IMR-90 (cell line): Measurements from ENCODE around the gene ANAPC5. TPM values are rescaled to one million over a fixed set of nuclear protein-coding genes. Genes with fewer than 3 reads are reported as not detected.

Experiments used
- ATAC-seq: fragments of 200-7000 bp; cut with Tn5 transposase; 2 replicates; pipeline ENCODE4 v1.9.1; 2020; ENCODE audit warnings: low read depth, mild to moderate bottlenecking, moderate library complexity
- BruUV-seq: library from RNA; stranded (reverse); fragments of 400-500 nt; replicated peaks from 2 replicates; lab custom pipeline; 2021; lab: Mats Ljungman, UMichigan
- CTCF ChIA-PET: fragments of 300-600 bp; formaldehyde crosslinking; extraction: SDS; loops from one replicate; lab custom pipeline; 2021; ENCODE audit warnings: antibody characterized with exemption; lab: Yijun Ruan, JAX
- POLR2A ChIA-PET: fragments of 300-600 bp; sonication (Branson Sonifier 250); formaldehyde crosslinking; loops from one replicate; lab custom pipeline; 2022; ENCODE audit warnings: antibody characterized with exemption; ENCODE audit not compliant: unreplicated experiment; lab: Charles Lee
- DNase-seq: peaks from one replicate; pipeline ENCODE4 v3.0.0; 2013
- H2AFZ ChIP-seq: replicated peaks from 2 replicates; pipeline ENCODE3; 2013; ENCODE audit warnings: low read length, mild to moderate bottlenecking; ENCODE audit not compliant: poor library complexity
- H2AK5ac ChIP-seq: 2 replicates; pipeline ENCODE4 v1.6.1; 2013; ENCODE audit warnings: low read depth, low read length, inconsistent platforms
- H2AK9ac ChIP-seq: replicated peaks from 2 replicates; pipeline ENCODE3; 2013; ENCODE audit warnings: mild to moderate bottlenecking, low read depth, low read length, moderate library complexity; ENCODE audit not compliant: poor library complexity
- H2BK120ac ChIP-seq: 2 replicates; pipeline ENCODE4 v1.6.1; 2013; ENCODE audit warnings: low read depth, low read length, inconsistent platforms
- H2BK15ac ChIP-seq: 3 replicates; pipeline ENCODE4 v1.6.1; 2013; ENCODE audit warnings: low read depth, low read length, inconsistent platforms
- H2BK20ac ChIP-seq: 2 replicates; pipeline ENCODE4 v1.6.1; 2013; ENCODE audit warnings: low read depth, mild to moderate bottlenecking, inconsistent platforms, low read length, moderate library complexity
- H2BK5ac ChIP-seq: 2 replicates; pipeline ENCODE4 v1.6.1; 2013; ENCODE audit warnings: mild to moderate bottlenecking, low read depth, low read length, inconsistent platforms; ENCODE audit not compliant: poor library complexity, severe bottlenecking
- H3K14ac ChIP-seq: replicated peaks from 2 replicates; pipeline ENCODE4 v1.6.1; 2013; ENCODE audit warnings: low read depth, low read length, inconsistent platforms
- H3K18ac ChIP-seq: 2 replicates; pipeline ENCODE4 v1.6.1; 2013; ENCODE audit warnings: low read depth, low read length, control low read depth
- H3K23ac ChIP-seq: 2 replicates; pipeline ENCODE4 v1.6.1; 2013; ENCODE audit warnings: low read depth, low read length, inconsistent platforms
- H3K27ac ChIP-seq: 2 replicates; pipeline ENCODE4 v1.5.1; 2013; ENCODE audit warnings: mild to moderate bottlenecking, control low read depth, low read length; ENCODE audit not compliant: insufficient read depth
- H3K27me3 ChIP-seq: 2 replicates; pipeline ENCODE4 v1.6.1; 2013; ENCODE audit warnings: low read length; ENCODE audit not compliant: control insufficient read depth, insufficient read depth
- H3K36me3 ChIP-seq: 2 replicates; pipeline ENCODE4 v1.6.1; 2013; ENCODE audit warnings: low read length, mixed read lengths; ENCODE audit not compliant: control insufficient read depth, insufficient read depth
- H3K4ac ChIP-seq: 2 replicates; pipeline ENCODE4 v1.6.1; 2013; ENCODE audit warnings: low read depth, low read length, inconsistent platforms
- H3K4me1 ChIP-seq: 2 replicates; pipeline ENCODE4 v1.6.1; 2013; ENCODE audit warnings: low read length, mixed read lengths; ENCODE audit not compliant: control insufficient read depth, insufficient read depth
- H3K4me2 ChIP-seq: 2 replicates; pipeline ENCODE4 v1.6.1; 2013; ENCODE audit warnings: low read depth, mild to moderate bottlenecking, control low read depth, low read length, moderate library complexity
- H3K4me3 ChIP-seq: 2 replicates; pipeline ENCODE4 v1.5.1; 2013; ENCODE audit warnings: low read depth, mild to moderate bottlenecking, control low read depth, low read length, moderate library complexity; ENCODE audit not compliant: insufficient read depth
- H3K56ac ChIP-seq: 2 replicates; pipeline ENCODE4 v1.6.1; 2013; ENCODE audit warnings: low read length, inconsistent platforms; ENCODE audit not compliant: insufficient read depth; ENCODE audit errors: extremely low read depth
- H3K79me1 ChIP-seq, 2 experiments: 2 replicates each; pipeline ENCODE4 v1.6.1; 2013; ENCODE audit warnings: low read length in 2 of 2, inconsistent platforms in 1 of 2, low read depth in 1 of 2
- H3K9ac ChIP-seq: 2 replicates; pipeline ENCODE4 v1.6.1; 2013; ENCODE audit warnings: low read depth, low read length, control low read depth
- H3K9me1 ChIP-seq: 2 replicates; pipeline ENCODE4 v1.6.1; 2013; ENCODE audit warnings: low read length, inconsistent platforms; ENCODE audit not compliant: insufficient read depth
- H3K9me3 ChIP-seq: 2 replicates; pipeline ENCODE4 v1.6.1; 2013; ENCODE audit warnings: low read length; ENCODE audit not compliant: control insufficient read depth, insufficient read depth
- H4K20me1 ChIP-seq: 2 replicates; pipeline ENCODE4 v1.6.1; 2013; ENCODE audit warnings: low read length, inconsistent platforms; ENCODE audit not compliant: insufficient read depth
- H4K5ac ChIP-seq: 2 replicates; pipeline ENCODE4 v1.6.1; 2013; ENCODE audit warnings: mild to moderate bottlenecking, low read depth, low read length, control low read depth
- H4K8ac ChIP-seq, 2 experiments: 2 replicates each; pipeline ENCODE4 v1.6.1; 2013; ENCODE audit warnings: low read depth in 2 of 2, low read length in 2 of 2, control low read depth in 1 of 2, inconsistent platforms in 1 of 2
- H4K91ac ChIP-seq: 2 replicates; pipeline ENCODE4 v1.6.1; 2013; ENCODE audit warnings: low read depth, low read length, inconsistent platforms; ENCODE audit not compliant: insufficient read depth
- CEBPB ChIP-seq: IDR thresholded peaks from 2 replicates; pipeline ENCODE4 v1.6.1; 2012; ENCODE audit warnings: low read depth, low read length, improper control_type of control experiment
- CTCF ChIP-seq: conservative IDR thresholded peaks from 2 replicates; pipeline ENCODE4 v1.5.1; 2012; ENCODE audit warnings: mild to moderate bottlenecking, low read depth, low read length, improper control_type of control experiment
- RAD21 ChIP-seq: IDR thresholded peaks from 2 replicates; pipeline ENCODE4 v1.6.1; 2012; ENCODE audit warnings: low read length, improper control_type of control experiment
- SMC3 ChIP-seq: fragments of 150-350 bp; IDR thresholded peaks from 2 replicates; pipeline ENCODE4 v1.6.1; 2016; ENCODE audit warnings: low read depth, mild to moderate bottlenecking, antibody characterized with exemption, low read length, moderate library complexity
- WGBS, 2 experiments: methylation state at CpG; one replicate each; pipeline versions ENCODE4 v1.1.5 to v1.1.7; 2013; ENCODE audit warnings: missing lambda C conversion rate in 2 of 2; ENCODE audit not compliant: insufficient read length in 1 of 2; ENCODE audit errors: extremely low coverage in 2 of 2; 5-methylcytosine and 5-hydroxymethylcytosine counted together
- dilution Hi-C: fragments of 300-500 bp; cut with HindIII; formaldehyde crosslinking; loops from one replicate; pipeline ENCODE4 v1.14.3; 2018; ENCODE audit warnings: low sequenced_read_pairs; ENCODE audit not compliant: unreplicated experiment
- in situ Hi-C: fragments of 300-500 bp; cut with MboI; formaldehyde crosslinking; loops from 3 replicates; pipeline ENCODE4 v1.14.3; 2019; ENCODE audit warnings: low sequenced_read_pairs, inconsistent platforms, mixed read lengths
- intact Hi-C: fragments of 100-400 bp; cut with micrococcal nuclease; formaldehyde crosslinking; loops from 2 replicates; pipeline ENCODE4 v1.10.0; 2022
- polyA plus RNA-seq, 3 experiments: library from polyadenylated mRNA; depleted of rRNA; stranded (reverse); fragments of >200 nt; gene quantifications; 2 replicates each; pipeline ENCODE4 v1.2.3, GENCODE V29; 2012; ENCODE audit warnings: low replicate concordance in 1 of 3
- total RNA-seq: library from RNA; depleted of rRNA; stranded (reverse); fragments of >200 nt; gene quantifications from 2 replicates; pipeline ENCODE4 v1.2.3, GENCODE V29; 2012

Gene ANAPC5
- total and polyA plus RNA-seq, 2 of the 4 experiments (the other 2 are of a cell fraction), result 157 to 211 TPM

DNA sequence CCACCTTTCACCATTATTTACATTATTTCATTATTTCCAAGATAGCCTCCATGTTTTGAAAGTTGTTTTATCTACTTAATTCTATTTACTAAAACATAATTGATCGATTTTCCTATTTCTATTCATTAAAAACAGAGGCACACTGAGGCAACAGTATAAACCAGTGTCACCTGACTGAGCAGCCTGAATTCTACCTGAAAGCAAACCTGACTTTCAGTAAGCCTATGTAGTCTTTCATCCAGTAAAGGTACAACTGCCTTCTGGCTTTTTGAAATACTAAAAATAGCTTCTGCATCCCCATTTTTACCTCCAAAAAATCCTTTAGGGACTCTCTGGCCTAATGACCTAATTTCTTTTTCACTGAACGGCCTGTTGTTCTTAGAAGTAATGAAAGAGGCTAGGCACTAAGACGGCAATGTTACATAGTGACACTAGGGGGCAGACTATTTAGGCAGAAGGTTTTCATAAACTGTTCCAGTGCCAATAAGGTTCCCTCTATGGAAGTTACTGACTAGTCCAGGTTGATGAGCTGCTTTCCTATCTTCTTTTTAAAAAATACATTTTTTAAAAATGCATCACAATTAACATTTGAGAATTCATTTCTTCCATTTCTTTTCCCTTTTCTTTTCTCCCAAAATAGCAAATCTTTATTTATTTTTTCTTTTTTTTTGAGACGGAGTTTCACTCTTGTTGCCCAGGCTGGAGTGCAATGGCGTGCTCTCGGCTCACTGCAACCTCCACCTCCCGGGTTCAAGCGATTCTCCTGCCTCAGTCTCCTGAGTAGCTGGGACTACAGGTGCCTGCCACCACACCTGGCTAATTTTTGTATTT is 17.5 kb downstream of the ANAPC5 start:
- BruUV-seq, result no TSS peak
- no peaks in the 10 kb centered on the region for H4K20me1 ChIP-seq
- no peak overlapping the region for H2AK9ac ChIP-seq
- H3K56ac ChIP-seq, result no peak overlapping the region
- no peaks in the 10 kb centered on the region for H3K9me1 ChIP-seq
- no peak overlapping the region for H3K27ac ChIP-seq
- H4K91ac ChIP-seq, result no peak overlapping the region
- TF ChIP-seq CTCF, result peak; percentile 80
- TF ChIP-seq CEBPB, result no peak
- peak; percentile 74 for TF ChIP-seq SMC3
- TF ChIP-seq RAD21, result peak; percentile 70
- H3K18ac ChIP-seq, result no peak overlapping the region
- CTCF ChIA-PET, result interaction anchor here (0.6 to 1.5 kb wide), 6 partner anchors 12 to 181 kb away, joined by 3 to 6 read pairs (median 4); no protein-coding TSS in a partner anchor
- H3K79me1 ChIP-seq, result peaks cover 3 to 10% of the 10 kb centered on the region in 2 experiments; a peak in 2 of 4 replicates
- peak; percentile 92 for ATAC-seq
- no peak overlapping the region for H3K14ac ChIP-seq
- no peak overlapping the region for H4K8ac ChIP-seq
- intact Hi-C loops, result loop anchor here (1.0 to 5.0 kb wide), 3 partner anchors 68 to 109 kb away; partner anchors contain the start of gene RNF34
- dilution Hi-C loops, result no loop called here
- no peak overlapping the region for H2BK120ac ChIP-seq
- H2AK5ac ChIP-seq, result no peak overlapping the region
- no peak overlapping the region for H3K4me2 ChIP-seq
- no peak overlapping the region for H2BK15ac ChIP-seq
- in situ Hi-C loops, result no loop called here
- POLR2A ChIA-PET, result no interaction called here
- H2BK20ac ChIP-seq, result no peak overlapping the region
- peaks cover 33% of the 10 kb centered on the region for H3K36me3 ChIP-seq
- H4K5ac ChIP-seq, result no peak overlapping the region
- no peak overlapping the region for H3K9ac ChIP-seq
- no peaks in the 10 kb centered on the region for H3K9me3 ChIP-seq
- H3K4me1 ChIP-seq, result no peaks in the 10 kb centered on the region
- H3K27me3 ChIP-seq, result no peaks in the 10 kb centered on the region
- 0% methylated on average over 1 of the region's 8 CpGs; no CpG with 5 or more reads in 1 of the 2 experiments for WGBS, 2 experiments
- no peak overlapping the region for H2AFZ ChIP-seq
- H2BK5ac ChIP-seq, result no peak overlapping the region
- no peak overlapping the region for H3K4me3 ChIP-seq
- H3K4ac ChIP-seq, result no peak overlapping the region
- no peak overlapping the region for H3K23ac ChIP-seq
- DNase-seq, result peak; percentile 78
